ENCODE measurements around the gene GLMP. TPM values are rescaled to one million over a fixed set of nuclear protein-coding genes. Genes with fewer than 3 reads are reported as not detected.

The GLMP gene, protein sequence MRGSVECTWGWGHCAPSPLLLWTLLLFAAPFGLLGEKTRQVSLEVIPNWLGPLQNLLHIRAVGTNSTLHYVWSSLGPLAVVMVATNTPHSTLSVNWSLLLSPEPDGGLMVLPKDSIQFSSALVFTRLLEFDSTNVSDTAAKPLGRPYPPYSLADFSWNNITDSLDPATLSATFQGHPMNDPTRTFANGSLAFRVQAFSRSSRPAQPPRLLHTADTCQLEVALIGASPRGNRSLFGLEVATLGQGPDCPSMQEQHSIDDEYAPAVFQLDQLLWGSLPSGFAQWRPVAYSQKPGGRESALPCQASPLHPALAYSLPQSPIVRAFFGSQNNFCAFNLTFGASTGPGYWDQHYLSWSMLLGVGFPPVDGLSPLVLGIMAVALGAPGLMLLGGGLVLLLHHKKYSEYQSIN
- 10 to 100 TPM; 18.7 to 25.4 (median 24.1) TPM for total RNA-seq
- 22.7 TPM for total RNA-seq (2013)
- 2.1 to 36.5 (median 11.8) reads per million in 29 experiments for total RNA-seq

DNA sequence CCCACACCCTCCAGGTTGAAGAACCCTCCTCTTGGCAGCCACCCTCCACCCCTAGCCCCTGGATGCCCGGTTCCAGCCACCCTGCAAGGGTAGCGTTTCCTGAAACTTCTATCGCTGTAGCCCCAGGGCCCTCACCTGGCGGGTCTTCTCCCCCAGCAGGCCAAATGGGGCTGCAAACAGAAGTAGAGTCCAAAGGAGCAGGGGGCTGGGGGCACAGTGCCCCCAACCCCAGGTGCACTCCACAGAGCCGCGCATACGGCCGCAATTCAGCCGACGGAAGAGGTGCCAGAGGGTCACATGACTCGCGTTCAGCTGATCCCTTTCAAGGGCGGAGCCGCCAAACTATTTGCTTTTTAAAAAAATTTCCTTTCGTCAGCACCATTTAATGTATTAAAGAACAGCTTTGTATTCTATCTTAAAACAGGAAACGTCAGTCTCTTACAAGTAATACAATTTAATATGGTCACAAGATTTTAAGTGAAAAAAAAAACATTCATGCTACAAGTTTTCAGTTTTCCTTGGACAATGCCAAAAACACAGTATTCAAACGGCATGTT, at the start of gene GLMP:
GLMP (minus strand) TSS at position 289 of the 557 bp plus-strand sequence; CDS start at position 255, 34 bp downstream.
- WGBS (ENCODE audit: insufficient coverage) = 4% methylated on average over 7 of the region's 17 CpGs
- ChIA-PET POLR2A (interaction anchor here in 1 of 2 donors (0.7 kb wide), 1 partner anchor 116 kb away, joined by 4 read pairs; no protein-coding TSS in a partner anchor), CTCF (interaction anchor here in 1 of 2 donors (0.6 to 1.0 kb wide), 3 partner anchors 12 to 63 kb away, joined by 3 to 4 read pairs (median 3); no protein-coding TSS in a partner anchor)
- Histone ChIP-seq H3K36me3 (ENCODE audit: control insufficient read depth in 2 of 2, extremely low read depth in 1 of 2, insufficient read depth in 1 of 2, low read length in 1 of 2) (peaks cover 9 to 22% of the 10 kb centered on the region in 2 donors), H3K4me1 (ENCODE audit: control insufficient read depth in 1 of 2, extremely low read depth in 1 of 2, insufficient read depth in 2 of 2, low read length in 2 of 2) (peaks cover 8 to 20% of the 10 kb centered on the region in 2 experiments), H3K27me3 (replicated peaks in 1 of 2; ENCODE audit: control insufficient read depth in 2 of 2, extremely low read depth in 1 of 2, insufficient read depth in 2 of 2, low read length in 1 of 2) (no peaks in the 10 kb centered on the region), H3K27ac (ENCODE audit: low read length) (no peak within 1 kb of the TSS), H3K9me3 (no peaks in the 10 kb centered on the region), H3K4me3 (ENCODE audit: control insufficient read depth in 1 of 2, extremely low read depth in 1 of 2, low read length in 1 of 2) (peak within 1 kb of the TSS; percentile 70 to 95)
- Mint-ChIP-seq H3K27ac (peak within 1 kb of the TSS; percentile 83 to 88), H3K4me1 (peaks cover 23 to 25% (median 25%) of the 10 kb centered on the region in 3 donors), H3K9me3 (no peaks in the 10 kb centered on the region), H3K4me3 (peak within 1 kb of the TSS; percentile 87 to 90 (median 88)), H3K27me3 (no peaks in the 10 kb centered on the region), H3K36me3 (no peaks in the 10 kb centered on the region)
- peak; percentile 83 to 96 (median 91) for ATAC-seq (replicated peaks in 1 of 4)
- peak; percentile 22 to 74 (median 53) for DNase-seq

DNA sequence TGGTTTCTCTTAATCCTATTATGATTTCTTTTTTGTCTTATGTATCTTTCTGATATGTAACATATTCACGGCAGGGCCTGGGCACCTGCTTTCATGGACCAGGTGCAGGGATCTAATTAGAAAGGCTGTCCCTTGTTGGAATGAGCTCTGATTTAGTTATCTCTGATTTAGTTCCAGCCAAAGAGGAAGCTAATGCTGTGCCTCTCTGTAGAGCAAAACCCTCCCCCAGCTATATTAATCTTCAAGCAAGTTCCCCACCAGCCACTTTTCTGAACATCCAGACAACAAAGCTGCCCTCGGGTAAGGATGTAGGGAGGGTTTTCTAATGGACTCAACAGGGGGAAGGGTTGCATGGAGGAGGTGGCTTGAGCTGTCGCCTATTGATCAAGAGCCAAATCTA, 48.9 kb upstream of the GLMP start:
- H3K4me3 ChIP-seq (ENCODE audit: control insufficient read depth in 1 of 2, extremely low read depth in 1 of 2, low read length in 1 of 2) = no peak overlapping the region
- no peaks in the 10 kb centered on the region for H3K36me3 Mint-ChIP-seq
- no peaks in the 10 kb centered on the region for H3K36me3 ChIP-seq (ENCODE audit: control insufficient read depth in 2 of 2, extremely low read depth in 1 of 2, insufficient read depth in 1 of 2, low read length in 1 of 2)
- no peak overlapping the region for H3K27ac ChIP-seq (ENCODE audit: low read length)
- POLR2A ChIA-PET = no interaction called here
- H3K27me3 ChIP-seq (replicated peaks in 1 of 2; ENCODE audit: control insufficient read depth in 2 of 2, extremely low read depth in 1 of 2, insufficient read depth in 2 of 2, low read length in 1 of 2) = no peaks in the 10 kb centered on the region
- DNase-seq (no peak), ATAC-seq (replicated peaks in 1 of 4) (no peak)
- H3K4me3 Mint-ChIP-seq = no peak overlapping the region
- no peaks in the 10 kb centered on the region for H3K4me1 Mint-ChIP-seq
- no peaks in the 10 kb centered on the region for H3K9me3 Mint-ChIP-seq
- CTCF ChIA-PET = interaction anchor here (0.5 to 1.5 kb wide), 5 partner anchors 11 to 840 kb away, joined by 3 to 4 read pairs (median 3); no protein-coding TSS in a partner anchor
- no peaks in the 10 kb centered on the region for H3K4me1 ChIP-seq (ENCODE audit: control insufficient read depth in 1 of 2, extremely low read depth in 1 of 2, insufficient read depth in 2 of 2, low read length in 2 of 2)
- no CpG with 5 or more reads among the region's 3 CpGs for WGBS (ENCODE audit: insufficient coverage)
- no peaks in the 10 kb centered on the region for H3K9me3 ChIP-seq
- H3K27ac Mint-ChIP-seq = no peak overlapping the region
- peaks cover 11 to 17% of the 10 kb centered on the region in 2 donors for H3K27me3 Mint-ChIP-seq

DNA sequence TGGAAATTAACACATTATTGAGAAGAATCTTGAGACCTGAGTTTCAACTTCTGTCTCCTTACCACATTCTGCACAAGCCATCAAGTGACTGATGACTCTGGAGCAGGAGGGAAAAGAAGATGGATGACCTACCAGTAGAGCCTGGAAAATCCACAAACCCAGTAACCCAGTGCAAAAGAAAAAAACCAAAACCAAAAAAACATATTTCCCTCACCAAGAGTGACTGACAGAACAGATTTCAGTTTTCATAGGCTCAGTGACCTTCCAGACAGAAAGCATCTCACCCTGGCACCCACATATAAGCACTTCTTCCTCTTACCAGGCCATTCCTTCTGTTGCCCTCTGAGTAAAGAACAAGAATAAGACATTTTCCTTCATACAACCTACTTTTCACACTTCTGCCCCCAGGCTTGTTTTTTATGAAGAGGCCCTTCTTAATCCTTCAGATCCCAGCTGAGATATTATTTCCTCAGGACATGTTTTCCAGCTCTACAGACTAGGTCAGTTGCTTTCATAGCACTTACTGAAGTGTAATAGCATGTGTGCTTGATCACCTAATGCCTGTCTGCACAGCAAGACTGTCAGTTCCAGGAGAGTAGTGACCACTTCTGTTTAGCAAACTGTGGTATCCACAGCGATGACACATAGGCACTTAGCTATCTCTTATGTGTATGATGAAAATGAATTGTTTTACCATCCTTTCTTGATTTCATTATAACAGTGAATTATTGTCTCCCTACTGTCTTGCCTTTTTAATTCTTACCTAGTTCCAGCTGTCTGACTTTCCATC, 46.9 kb upstream of the GLMP start:
- no peak overlapping the region for H3K27ac Mint-ChIP-seq
- H3K4me3 Mint-ChIP-seq = no peak overlapping the region
- WGBS (ENCODE audit: insufficient coverage) = no CpG with 5 or more reads among the region's 1 CpG
- peaks cover 7 to 15% (median 9%) of the 10 kb centered on the region in 3 donors for H3K4me1 Mint-ChIP-seq
- CTCF ChIA-PET = interaction anchor here in 1 of 2 donors (0.9 kb wide), 1 partner anchor 104 kb away, joined by 3 read pairs; no protein-coding TSS in a partner anchor
- Histone ChIP-seq H3K4me1 (ENCODE audit: control insufficient read depth in 1 of 2, extremely low read depth in 1 of 2, insufficient read depth in 2 of 2, low read length in 2 of 2) (peaks cover 0 to 4% of the 10 kb centered on the region in 2 experiments), H3K27me3 (replicated peaks in 1 of 2; ENCODE audit: control insufficient read depth in 2 of 2, extremely low read depth in 1 of 2, insufficient read depth in 2 of 2, low read length in 1 of 2) (no peaks in the 10 kb centered on the region), H3K27ac (ENCODE audit: low read length) (no peak overlapping the region), H3K9me3 (no peaks in the 10 kb centered on the region), H3K36me3 (ENCODE audit: control insufficient read depth in 2 of 2, extremely low read depth in 1 of 2, insufficient read depth in 1 of 2, low read length in 1 of 2) (no peaks in the 10 kb centered on the region), H3K4me3 (ENCODE audit: control insufficient read depth in 1 of 2, extremely low read depth in 1 of 2, low read length in 1 of 2) (no peak overlapping the region)
- POLR2A ChIA-PET = no interaction called here
- H3K36me3 Mint-ChIP-seq = no peaks in the 10 kb centered on the region
- peaks cover 11 to 16% of the 10 kb centered on the region in 2 donors for H3K27me3 Mint-ChIP-seq
- ATAC-seq (replicated peaks in 1 of 4) (no peak), DNase-seq (no peak)
- no peaks in the 10 kb centered on the region for H3K9me3 Mint-ChIP-seq

DNA sequence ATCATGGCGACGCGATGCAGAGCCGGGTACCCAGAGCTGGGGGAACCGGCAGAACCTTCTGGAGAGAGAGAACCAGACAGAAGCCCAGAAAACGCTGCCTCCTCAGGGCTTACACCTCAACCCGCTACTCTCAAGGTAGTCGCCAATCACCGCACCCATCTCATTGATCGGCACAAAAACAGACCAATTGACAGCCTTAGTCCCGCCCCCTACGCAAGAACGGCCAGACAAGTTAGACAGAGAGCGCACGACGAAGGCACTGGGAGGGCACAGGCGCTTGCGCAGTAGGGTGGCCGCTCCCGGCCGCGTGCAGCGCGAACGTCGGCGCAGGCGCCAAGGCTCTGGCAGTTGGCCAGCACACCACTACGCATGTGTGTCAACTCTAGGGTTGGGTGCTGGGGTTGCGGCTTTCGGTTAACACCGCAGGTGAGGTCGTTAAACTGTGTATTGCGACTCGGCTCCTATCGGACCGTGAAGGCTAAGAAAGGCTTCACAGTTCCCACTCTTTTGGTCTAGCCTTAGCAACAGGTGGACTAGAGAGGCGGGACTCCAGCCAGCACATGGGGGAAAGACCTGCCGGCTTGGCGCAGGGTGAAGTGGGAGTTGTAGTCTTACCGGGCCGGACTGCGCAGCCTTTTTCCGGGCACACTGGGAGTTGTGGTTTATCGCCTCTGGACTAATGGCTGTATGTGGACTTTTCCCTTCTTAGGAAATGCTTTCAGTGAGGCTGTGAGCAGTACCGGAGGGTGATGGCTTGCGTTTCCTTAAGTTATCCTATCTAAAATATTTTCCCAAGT, 42.9 kb upstream of the GLMP start, which contains the start of the genes CCT3 and TSACC:
CCT3 (minus strand) TSS at position 113 of the 797 bp plus-strand sequence; CDS start at position 5, 108 bp downstream.
TSACC (plus strand) TSS at position 347 of the 797 bp plus-strand sequence. CDS start 1,232 bp downstream, outside the sequence.
- 1% methylated on average over 39 of the region's 47 CpGs for WGBS (ENCODE audit: insufficient coverage)
- Histone ChIP-seq H3K4me3 (ENCODE audit: control insufficient read depth in 1 of 2, extremely low read depth in 1 of 2, low read length in 1 of 2) (peak within 1 kb of the TSS; percentile 90 to 97), H3K9me3 (no peaks in the 10 kb centered on the region), H3K27ac (ENCODE audit: low read length) (peak within 1 kb of the TSS; percentile 85), H3K36me3 (ENCODE audit: control insufficient read depth in 2 of 2, extremely low read depth in 1 of 2, insufficient read depth in 1 of 2, low read length in 1 of 2) (peaks cover 0 to 29% of the 10 kb centered on the region in 2 donors), H3K27me3 (replicated peaks in 1 of 2; ENCODE audit: control insufficient read depth in 2 of 2, extremely low read depth in 1 of 2, insufficient read depth in 2 of 2, low read length in 1 of 2) (no peaks in the 10 kb centered on the region), H3K4me1 (ENCODE audit: control insufficient read depth in 1 of 2, extremely low read depth in 1 of 2, insufficient read depth in 2 of 2, low read length in 2 of 2) (peaks cover 14 to 17% of the 10 kb centered on the region in 2 experiments)
- POLR2A ChIA-PET = interaction anchor here in 1 of 2 donors (0.6 kb wide), 1 partner anchor 376 kb away, joined by 3 read pairs; no protein-coding TSS in a partner anchor
- H3K4me3 Mint-ChIP-seq = peak within 1 kb of the TSS; percentile 95 to 97 (median 97)
- H3K4me1 Mint-ChIP-seq = peaks cover 38 to 41% (median 40%) of the 10 kb centered on the region in 3 donors
- DNase-seq = peak; percentile 95 to 100 (median 99)
- CTCF ChIA-PET = interaction anchor here in 1 of 2 donors (0.8 kb wide), 1 partner anchor 47 kb away, joined by 4 read pairs; no protein-coding TSS in a partner anchor
- peaks cover 0 to 2% of the 10 kb centered on the region in 2 donors for H3K27me3 Mint-ChIP-seq
- H3K9me3 Mint-ChIP-seq = no peaks in the 10 kb centered on the region
- H3K27ac Mint-ChIP-seq = peak within 1 kb of the TSS; percentile 97 to 100
- ATAC-seq (replicated peaks in 1 of 4) = peak; percentile 93 to 98 (median 96)
- H3K36me3 Mint-ChIP-seq = peaks cover 13% of the 10 kb centered on the region

DNA sequence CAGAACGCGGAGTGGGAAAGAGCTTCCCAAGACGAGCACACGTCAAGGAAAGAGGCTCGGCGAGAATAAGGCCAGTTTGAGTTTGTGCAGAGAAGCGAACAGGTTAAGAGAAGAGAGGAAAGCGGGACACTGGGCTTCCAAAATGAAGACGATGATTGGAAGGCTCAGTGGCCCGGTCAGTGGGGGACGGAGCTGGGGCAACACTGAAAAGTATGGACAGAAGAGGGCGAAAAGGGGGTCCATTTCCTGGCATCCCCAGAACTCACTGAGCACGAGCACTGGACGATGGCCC, 42.4 kb upstream of the GLMP start:
- peaks cover 14 to 17% of the 10 kb centered on the region in 2 experiments for H3K4me1 ChIP-seq (ENCODE audit: control insufficient read depth in 1 of 2, extremely low read depth in 1 of 2, insufficient read depth in 2 of 2, low read length in 2 of 2)
- DNase-seq (peak in 3 of 35 experiments; percentile 0 to 10 (median 6)), ATAC-seq (replicated peaks in 1 of 4) (no peak)
- Mint-ChIP-seq H3K27me3 (no peaks in the 10 kb centered on the region), H3K36me3 (peaks cover 15% of the 10 kb centered on the region), H3K9me3 (no peaks in the 10 kb centered on the region), H3K27ac (peak overlapping the region; percentile 97 to 100), H3K4me3 (peak overlapping the region; percentile 95 to 97 (median 97)), H3K4me1 (peaks cover 38 to 41% (median 40%) of the 10 kb centered on the region in 3 donors)
- ChIA-PET POLR2A (interaction anchor here in 1 of 2 donors (0.6 kb wide), 1 partner anchor 376 kb away, joined by 3 read pairs; no protein-coding TSS in a partner anchor), CTCF (interaction anchor here in 1 of 2 donors (0.7 to 0.8 kb wide), 2 partner anchors 48 to 56 kb away, joined by 3 to 4 read pairs; no protein-coding TSS in a partner anchor)
- H3K4me3 ChIP-seq (ENCODE audit: control insufficient read depth in 1 of 2, extremely low read depth in 1 of 2, low read length in 1 of 2) = peak overlapping the region; percentile 90 to 97
- peaks cover 0 to 35% of the 10 kb centered on the region in 2 donors for H3K36me3 ChIP-seq (ENCODE audit: control insufficient read depth in 2 of 2, extremely low read depth in 1 of 2, insufficient read depth in 1 of 2, low read length in 1 of 2)
- H3K27ac ChIP-seq (ENCODE audit: low read length) = peak overlapping the region; percentile 44
- no peaks in the 10 kb centered on the region for H3K9me3 ChIP-seq
- WGBS (ENCODE audit: insufficient coverage) = 0% methylated on average over 9 of the region's 14 CpGs
- no peaks in the 10 kb centered on the region for H3K27me3 ChIP-seq (replicated peaks in 1 of 2; ENCODE audit: control insufficient read depth in 2 of 2, extremely low read depth in 1 of 2, insufficient read depth in 2 of 2, low read length in 1 of 2)
